Endothelial cell of umbilical vein (primary cell): ENCODE results near the gene DLG5. TPM values are rescaled to one million over a fixed set of nuclear protein-coding genes. Genes with fewer than 3 reads are reported as not detected.

Experiments used
- BruUV-seq: library from RNA; stranded (reverse); fragments of 400-500 nt; replicated peaks from 2 replicates; lab custom pipeline; 2021; lab: Mats Ljungman, UMichigan
- CTCF ChIA-PET: fragments of 300-600, 350-600 bp; sonication (Branson Sonifier 250); formaldehyde crosslinking; loops from one replicate; lab custom pipeline; 2021; ENCODE audit warnings: antibody characterized with exemption, inconsistent platforms; lab: Charles Lee
- POLR2A ChIA-PET: fragments of 300-600, 350-600 bp; sonication (Branson Sonifier 250); formaldehyde crosslinking; loops from one replicate; lab custom pipeline; 2021; ENCODE audit warnings: antibody characterized with exemption, inconsistent platforms; lab: Charles Lee
- DNase-seq: peaks from one replicate; pipeline ENCODE4 v3.0.0-alpha.2; 2011; ENCODE audit warnings: low read depth, low spot score
- FAIRE-seq: peaks from 2 replicates; lab custom pipeline; 2011; peaks lifted over from hg19 to GRCh38; lab: Jason Lieb, UNC
- H2AFZ ChIP-seq: 2 replicates; pipeline ENCODE4 v1.6.0; 2012; ENCODE audit warnings: low read depth, low read length, control low read depth, inconsistent platforms
- H3K27ac ChIP-seq: 2 replicates; pipeline ENCODE4 v1.5.1; 2011; ENCODE audit warnings: low read depth, mild to moderate bottlenecking, control low read depth, low read length, moderate library complexity; ENCODE audit not compliant: insufficient read depth
- H3K27me3 ChIP-seq, 2 experiments: 2 replicates each; pipeline versions ENCODE4 v1.6.0 to v1.6.1; 2011; ENCODE audit warnings: low read length in 2 of 2, mixed read lengths in 1 of 2; ENCODE audit not compliant: control insufficient read depth in 2 of 2, insufficient read depth in 2 of 2
- H3K36me3 ChIP-seq, 2 experiments: 2 replicates in 1 of 2; 3 replicates in 1 of 2; pipeline ENCODE4 v1.5.1; 2011; ENCODE audit warnings: low read length in 2 of 2, mild to moderate bottlenecking in 1 of 2, moderate library complexity in 1 of 2; ENCODE audit not compliant: control insufficient read depth in 2 of 2, insufficient read depth in 2 of 2; ENCODE audit errors: extremely low read depth in 1 of 2
- H3K4me1 ChIP-seq: 3 replicates; pipeline ENCODE4 v1.5.1; 2011; ENCODE audit warnings: mild to moderate bottlenecking, low read length; ENCODE audit not compliant: control insufficient read depth, insufficient read depth; ENCODE audit errors: extremely low read depth
- H3K4me2 ChIP-seq: 2 replicates; pipeline ENCODE4 v1.6.1; 2011; ENCODE audit warnings: low read length, control low read depth, mixed read lengths; ENCODE audit not compliant: insufficient read depth
- H3K4me3 ChIP-seq, 3 experiments: fragments of 200-600 bp in 1 of 3; sonication (generic), shearing (Covaris generic) in 1 of 3; replicated peaks in 1 of 3; 2 replicates each; pipeline ENCODE4 v1.5.1; 2011 to 2016; ENCODE audit warnings: control low read depth in 3 of 3, low read length in 3 of 3, mild to moderate bottlenecking in 2 of 3, inconsistent platforms in 1 of 3, low read depth in 1 of 3, moderate library complexity in 1 of 3; ENCODE audit not compliant: insufficient read depth in 1 of 3
- H3K79me2 ChIP-seq: 2 replicates; pipeline ENCODE4 v1.6.0; 2012; ENCODE audit warnings: low read length, inconsistent platforms; ENCODE audit not compliant: control insufficient read depth, insufficient read depth
- H3K9ac ChIP-seq: replicated peaks from 2 replicates; pipeline ENCODE3; 2011; ENCODE audit warnings: low read length, control low read depth; ENCODE audit not compliant: insufficient read depth; ENCODE audit errors: extremely low read depth
- H3K9me1 ChIP-seq: replicated peaks from 3 replicates; pipeline ENCODE4 v1.6.0; 2011; ENCODE audit warnings: mild to moderate bottlenecking, low read length; ENCODE audit not compliant: control insufficient read depth, insufficient read depth; ENCODE audit errors: extremely low read depth
- H3K9me3 ChIP-seq: replicated peaks from 2 replicates; pipeline ENCODE4 v1.5.1; 2012; ENCODE audit warnings: low read length, inconsistent platforms; ENCODE audit not compliant: control insufficient read depth, insufficient read depth
- H4K20me1 ChIP-seq: replicated peaks from 2 replicates; pipeline ENCODE3; 2011; ENCODE audit warnings: mild to moderate bottlenecking, low read length; ENCODE audit not compliant: control insufficient read depth, insufficient read depth; ENCODE audit errors: extremely low read depth
- EZH2 ChIP-seq: IDR thresholded peaks from 2 replicates; pipeline ENCODE4 v1.6.1; 2012; ENCODE audit warnings: borderline replicate concordance, low read depth, mild to moderate bottlenecking, moderate library complexity, low read length, inconsistent platforms; ENCODE audit not compliant: severe bottlenecking
- FOS ChIP-seq: IDR thresholded peaks from 2 replicates; pipeline ENCODE4 v1.6.1; 2011; ENCODE audit warnings: mild to moderate bottlenecking, low read length, moderate library complexity, borderline replicate concordance; ENCODE audit not compliant: insufficient read depth
- GATA2 ChIP-seq: IDR thresholded peaks from 2 replicates; pipeline ENCODE4 v1.7.0; 2011; ENCODE audit warnings: low read depth, mild to moderate bottlenecking, moderate library complexity, mixed read lengths, low read length; ENCODE audit not compliant: insufficient read length, insufficient read depth
- JUN ChIP-seq: IDR thresholded peaks from 2 replicates; pipeline ENCODE4 v1.6.1; 2011; ENCODE audit warnings: borderline replicate concordance, low read depth; ENCODE audit not compliant: insufficient read length, insufficient read depth
- MYC ChIP-seq: IDR thresholded peaks from one replicate; pipeline ENCODE4 v1.6.1; 2011; ENCODE audit warnings: mild to moderate bottlenecking, low read depth, low read length
- POLR2A ChIP-seq: IDR thresholded peaks from 2 replicates; pipeline ENCODE4 v1.6.1; 2012; ENCODE audit warnings: low read depth, mild to moderate bottlenecking, control low read depth, low read length
- POLR2AphosphoS5 ChIP-seq: IDR thresholded peaks from 2 replicates; pipeline ENCODE4 v1.6.1; 2012; ENCODE audit warnings: low read depth, mild to moderate bottlenecking, control low read depth, low read length, moderate library complexity; ENCODE audit not compliant: insufficient read depth
- dilution Hi-C: fragments of 300-500 bp; cut with MboI; formaldehyde crosslinking; loops from one replicate; pipeline ENCODE4 v1.15.0; 2019; ENCODE audit warnings: low sequenced_read_pairs; ENCODE audit not compliant: extremely low pct_ligation_motif_present
- intact Hi-C: fragments of 100-400 bp; cut with micrococcal nuclease; formaldehyde crosslinking; loops from one replicate; pipeline ENCODE4 v1.10.0; 2022
- polyA plus RNA-seq, 4 experiments: library from polyadenylated mRNA; depleted of rRNA in 3 of 4; stranded (reverse) in 3 of 4; unstranded in 1 of 4; fragments of >200 nt; gene quantifications; 2 replicates each; pipeline versions ENCODE4 v1.2.1 to v1.2.3, GENCODE V29; 2011 to 2012; ENCODE audit warnings: missing spikeins in 1 of 4
- total RNA-seq: library from RNA; stranded (reverse); gene quantifications from 2 replicates; pipeline ENCODE4 v1.2.3, GENCODE V29; 2021
- TF ChIP-seq, protein P1 (sequence below): IDR thresholded peaks from 2 replicates; pipeline ENCODE4 v1.6.1; 2011; ENCODE audit not compliant: insufficient read depth, insufficient read length
- TF ChIP-seq, protein P2 (sequence below), 2 donors: IDR thresholded peaks; 1 replicate in 1 of 2; 2 replicates in 1 of 2; pipeline ENCODE4 v1.5.1; 2011; ENCODE audit warnings: low read length in 2 of 2, mild to moderate bottlenecking in 2 of 2, moderate library complexity in 2 of 2, control low read depth in 1 of 2, inconsistent platforms in 1 of 2, low read depth in 1 of 2; ENCODE audit not compliant: insufficient read depth in 1 of 2; ENCODE audit errors: extremely low read depth in 1 of 2

Gene DLG5
- total and polyA plus RNA-seq, 2 donors (not counting 3 experiments of a cell fraction or from before 2014, with no cell fraction given) = 12.3 to 24.9 TPM

DNA sequence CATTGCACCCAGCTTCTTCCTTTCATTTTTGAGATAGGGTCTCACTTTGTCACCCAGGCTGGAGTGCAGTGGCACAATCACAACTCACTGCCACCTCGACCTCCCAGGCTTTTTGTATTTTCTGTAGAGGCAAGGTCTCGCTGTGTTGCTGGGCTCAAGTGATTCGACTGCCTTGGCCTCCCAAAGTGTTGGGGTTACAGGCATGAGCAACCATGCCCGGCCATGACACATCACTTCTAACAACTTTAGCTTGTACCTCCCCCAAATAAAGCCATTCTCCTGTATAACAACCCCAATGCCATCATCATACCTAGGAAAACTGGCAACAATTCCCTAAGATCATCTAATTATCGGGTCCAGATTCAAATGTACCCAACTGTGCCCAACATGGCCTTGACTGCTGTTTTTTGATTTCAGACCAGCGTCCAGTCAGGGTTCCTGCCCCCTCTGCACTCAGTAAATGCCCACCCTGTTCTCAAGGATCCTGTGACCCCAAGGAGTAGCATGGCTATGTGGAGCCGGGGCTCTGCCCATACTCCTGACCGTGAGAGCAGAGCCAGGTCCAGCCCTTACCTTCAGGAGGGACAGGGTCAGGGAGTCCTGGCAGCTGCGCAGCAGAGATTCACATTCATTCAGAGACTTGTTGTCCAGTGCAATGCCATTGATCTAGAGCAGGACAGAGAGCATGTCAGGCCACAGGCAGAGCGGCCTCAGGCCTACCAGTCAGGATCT is 102.6 kb downstream of the DLG5 start:
- dilution Hi-C loops = no loop called here
- Histone ChIP-seq H3K9me3 (no peaks in the 10 kb centered on the region), H2AFZ (no peak overlapping the region), H3K4me2 (no peak overlapping the region), H3K9me1 (no peaks in the 10 kb centered on the region), H4K20me1 (no peaks in the 10 kb centered on the region), H3K79me2 (no peaks in the 10 kb centered on the region), H3K27me3 (no peaks in the 10 kb centered on the region), H3K4me3 (no peak overlapping the region), H3K36me3 (peaks cover 0 to 10% of the 10 kb centered on the region in 2 experiments), H3K9ac (no peak overlapping the region), H3K27ac (no peak overlapping the region), H3K4me1 (no peaks in the 10 kb centered on the region)
- no peak for FAIRE-seq
- ChIA-PET CTCF (no interaction called here), POLR2A (no interaction called here)
- BruUV-seq = no TSS peak
- intact Hi-C loops = no loop called here
- no peak for DNase-seq
- no peak for TF ChIP-seq POLR2A
- no peak for TF ChIP-seq EZH2
- no peak for TF ChIP-seq MYC
- no peak for TF ChIP-seq JUN
- TF ChIP-seq, protein P1, sequence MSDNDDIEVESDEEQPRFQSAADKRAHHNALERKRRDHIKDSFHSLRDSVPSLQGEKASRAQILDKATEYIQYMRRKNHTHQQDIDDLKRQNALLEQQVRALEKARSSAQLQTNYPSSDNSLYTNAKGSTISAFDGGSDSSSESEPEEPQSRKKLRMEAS = no peak
- TF ChIP-seq FOS = no peak
- no peak for TF ChIP-seq POLR2AphosphoS5
- TF ChIP-seq, protein P2, sequence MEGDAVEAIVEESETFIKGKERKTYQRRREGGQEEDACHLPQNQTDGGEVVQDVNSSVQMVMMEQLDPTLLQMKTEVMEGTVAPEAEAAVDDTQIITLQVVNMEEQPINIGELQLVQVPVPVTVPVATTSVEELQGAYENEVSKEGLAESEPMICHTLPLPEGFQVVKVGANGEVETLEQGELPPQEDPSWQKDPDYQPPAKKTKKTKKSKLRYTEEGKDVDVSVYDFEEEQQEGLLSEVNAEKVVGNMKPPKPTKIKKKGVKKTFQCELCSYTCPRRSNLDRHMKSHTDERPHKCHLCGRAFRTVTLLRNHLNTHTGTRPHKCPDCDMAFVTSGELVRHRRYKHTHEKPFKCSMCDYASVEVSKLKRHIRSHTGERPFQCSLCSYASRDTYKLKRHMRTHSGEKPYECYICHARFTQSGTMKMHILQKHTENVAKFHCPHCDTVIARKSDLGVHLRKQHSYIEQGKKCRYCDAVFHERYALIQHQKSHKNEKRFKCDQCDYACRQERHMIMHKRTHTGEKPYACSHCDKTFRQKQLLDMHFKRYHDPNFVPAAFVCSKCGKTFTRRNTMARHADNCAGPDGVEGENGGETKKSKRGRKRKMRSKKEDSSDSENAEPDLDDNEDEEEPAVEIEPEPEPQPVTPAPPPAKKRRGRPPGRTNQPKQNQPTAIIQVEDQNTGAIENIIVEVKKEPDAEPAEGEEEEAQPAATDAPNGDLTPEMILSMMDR (IDR thresholded peaks at IDR 0.05; ENCODE audit: extremely low read depth in 1 of 2, insufficient read depth in 1 of 2, low read depth in 1 of 2, low read length in 2 of 2) = no peak
- no peak for TF ChIP-seq GATA2
